Activated CD8-positive, alpha-beta T cell treated with anti-CD3 and anti-CD28 coated beads for 36 hours (primary cell): Measurements from ENCODE around the gene SNPH. TPM values are rescaled to one million over a fixed set of nuclear protein-coding genes. Genes with fewer than 3 reads are reported as not detected.
A peak's percentile ranks its signal among the peaks of the same experiment; 100 is the strongest.
"Not testable (repeated sequence)": the region's sequence is repeated elsewhere in the genome, so short reads cannot be mapped to it uniquely, and the experiment has no call there.

Experiments
- ATAC-seq: fragments of 200-7000 bp; cut with Tn5 transposase; one replicate; pipeline ENCODE4 v1.10.0; 2021; ENCODE audit warnings: mild to moderate bottlenecking, moderate library complexity
- CTCF ChIA-PET: fragments of 350-600 bp; sonication (Branson Sonifier 250); formaldehyde crosslinking; loops from one replicate; lab custom pipeline; 2021; ENCODE audit warnings: antibody characterized with exemption; lab: Charles Lee
- POLR2A ChIA-PET: fragments of 350-600 bp; sonication (Branson Sonifier 250); formaldehyde crosslinking; loops from one replicate; lab custom pipeline; 2021; ENCODE audit warnings: antibody characterized with exemption; lab: Charles Lee
- DNase-seq: peaks from one replicate; pipeline ENCODE4 v3.0.0-alpha.2; 2020
- H3K27ac Mint-ChIP-seq: one replicate; pipeline ENCODE4 v1.8.0; 2021; ENCODE audit warnings: mild to moderate bottlenecking, mixed read lengths
- H3K27me3 Mint-ChIP-seq: one replicate; pipeline ENCODE4 v1.8.0; 2021; ENCODE audit warnings: mixed read lengths
- H3K36me3 Mint-ChIP-seq: one replicate; pipeline ENCODE4 v1.8.0; 2021; ENCODE audit warnings: low read depth, mixed read lengths
- H3K4me1 Mint-ChIP-seq: one replicate; pipeline ENCODE4 v1.8.0; 2021; ENCODE audit warnings: low read depth, mixed read lengths
- H3K4me3 Mint-ChIP-seq: one replicate; pipeline ENCODE4 v1.8.0; 2021; ENCODE audit warnings: mild to moderate bottlenecking, moderate library complexity, mixed read lengths
- H3K9me3 Mint-ChIP-seq: one replicate; pipeline ENCODE4 v1.8.0; 2021; ENCODE audit warnings: mixed read lengths
- CTCF ChIP-seq: fragments of 200-600 bp; IDR thresholded peaks from one replicate; pipeline ENCODE4 v1.8.0; 2022; ENCODE audit warnings: antibody characterized with exemption, mild to moderate bottlenecking
- intact Hi-C: fragments of 100-400 bp; cut with micrococcal nuclease; formaldehyde crosslinking; loops from one replicate; pipeline ENCODE4 v1.10.0; 2022
- total RNA-seq, 2 experiments: library from RNA; stranded (reverse); gene quantifications; one replicate each; pipeline ENCODE4 v1.2.3, GENCODE V29; 2021

SNPH gene
- 1 to 10 TPM; 3.7 to 4.1 TPM for total RNA-seq

GRCh38 chr20:1266167-1266973, at the start of gene SNPH:
Gene SNPH, plus strand, starts transcription at chr20:1266294. Its CDS starts 29,946 bp downstream, at chr20:1296240.
- ChIA-PET CTCF (interaction anchor here (1.0 to 2.6 kb wide), 7 partner anchors 10 to 53 kb away, joined by 3 to 9 read pairs (median 5); no protein-coding TSS in a partner anchor), POLR2A (interaction anchor here (0.6 to 3.1 kb wide), 8 partner anchors 8 to 200 kb away, joined by 3 to 15 read pairs (median 4); partner anchors contain the start of genes NSFL1C and RAD21L1)
- Mint-ChIP-seq H3K27me3 (no peaks in the 10 kb centered on the region), H3K36me3 (peaks cover 7% of the 10 kb centered on the region), H3K4me1 (peaks cover 42% of the 10 kb centered on the region), H3K4me3 (peak within 1 kb of the TSS; percentile 79), H3K9me3 (peaks cover 12% of the 10 kb centered on the region), H3K27ac (peak within 1 kb of the TSS; percentile 88)
- no peak for TF ChIP-seq CTCF
- intact Hi-C loops: no loop called here
- peak; percentile 89 for ATAC-seq
- peak; percentile 86 for DNase-seq

GRCh38 chr20:1216527-1217427, 49.3 kb upstream of the SNPH start:
- ChIA-PET POLR2A (interaction anchor here (1.3 kb wide), 1 partner anchor 9 kb away, joined by 4 read pairs; the partner anchor contains the start of gene RAD21L1), CTCF (interaction anchor here (0.7 to 1.7 kb wide), 3 partner anchors 66 to 108 kb away, joined by 3 to 5 read pairs (median 3); no protein-coding TSS in a partner anchor)
- DNase-seq: peak; percentile 23
- H3K36me3 Mint-ChIP-seq, ATAC-seq, H3K4me3 Mint-ChIP-seq, H3K27me3 Mint-ChIP-seq, H3K9me3 Mint-ChIP-seq: not testable (repeated sequence)
- peaks cover 33% of the 10 kb centered on the region for H3K4me1 Mint-ChIP-seq
- peak overlapping the region; percentile 23 for H3K27ac Mint-ChIP-seq
- intact Hi-C loops: loop anchor here (10.0 kb wide), 1 partner anchor 102 kb away; the partner anchor contains the start of gene PSMF1

GRCh38 chr20:1222750-1223149, 43.3 kb upstream of the SNPH start:
- POLR2A ChIA-PET, intact Hi-C loops, H3K27me3 Mint-ChIP-seq, DNase-seq, H3K27ac Mint-ChIP-seq, H3K9me3 Mint-ChIP-seq, ATAC-seq, H3K4me3 Mint-ChIP-seq, H3K4me1 Mint-ChIP-seq, H3K36me3 Mint-ChIP-seq, CTCF ChIA-PET: not testable (repeated sequence)

GRCh38 chr20:1224205-1224890, 41.7 kb upstream of the SNPH start:
- intact Hi-C loops: no loop called here
- no peak for ATAC-seq
- no peaks in the 10 kb centered on the region for H3K36me3 Mint-ChIP-seq
- peaks cover 9% of the 10 kb centered on the region for H3K27me3 Mint-ChIP-seq
- ChIA-PET CTCF (interaction anchor here (1.9 kb wide), 1 partner anchor 11 kb away, joined by 9 read pairs; no protein-coding TSS in a partner anchor), POLR2A (no interaction called here)
- DNase-seq: no peak
- H3K4me1 Mint-ChIP-seq: no peaks in the 10 kb centered on the region
- H3K27ac Mint-ChIP-seq: no peak overlapping the region
- H3K9me3 Mint-ChIP-seq: peaks cover 5% of the 10 kb centered on the region
- H3K4me3 Mint-ChIP-seq: peak overlapping the region; percentile 12
- no peak for TF ChIP-seq CTCF

GRCh38 chr20:1225263-1225782, 40.8 kb upstream of the SNPH start:
- peak overlapping the region; percentile 67 for H3K4me3 Mint-ChIP-seq
- H3K27ac Mint-ChIP-seq: no peak overlapping the region
- DNase-seq: no peak
- CTCF ChIA-PET: interaction anchor here (1.9 kb wide), 1 partner anchor 12 kb away, joined by 9 read pairs; no protein-coding TSS in a partner anchor
- no peaks in the 10 kb centered on the region for H3K36me3 Mint-ChIP-seq
- TF ChIP-seq CTCF: no peak
- ATAC-seq: no peak
- intact Hi-C loops: no loop called here
- POLR2A ChIA-PET: interaction anchor here (1.1 kb wide), 1 partner anchor 8 kb away, joined by 4 read pairs; no protein-coding TSS in a partner anchor
- H3K4me1 Mint-ChIP-seq: no peaks in the 10 kb centered on the region
- peaks cover 13% of the 10 kb centered on the region for H3K27me3 Mint-ChIP-seq
- peaks cover 5% of the 10 kb centered on the region for H3K9me3 Mint-ChIP-seq
